Sigmoid colon (tissue), 4 donors: ENCODE results near the gene ARRDC2.

Source experiments
- CTCF ChIP-seq, 4 experiments: fragments of 450-650 bp in 3 of 4; fragments of 200-600 bp in 1 of 4; IDR thresholded peaks; one replicate each; pipeline ENCODE4 v1.5.1; 2016 to 2019; ENCODE audit warnings: antibody characterized with exemption in 4 of 4, mild to moderate bottlenecking in 3 of 4, moderate library complexity in 2 of 4
- EP300 ChIP-seq, 4 donors: sonication (generic); formaldehyde crosslinking; IDR thresholded peaks; one replicate each; pipeline ENCODE4 v1.6.1; 2017; ENCODE audit warnings: antibody characterized with exemption in 4 of 4
- POLR2A ChIP-seq, 2 donors: fragments of 450-650 bp; IDR thresholded peaks; one replicate each; pipeline ENCODE4 v1.6.1; 2016; ENCODE audit warnings: antibody characterized with exemption in 2 of 2, mild to moderate bottlenecking in 2 of 2, moderate library complexity in 2 of 2
- POLR2AphosphoS5 ChIP-seq, 4 donors: sonication (generic); formaldehyde crosslinking; IDR thresholded peaks; one replicate each; pipeline ENCODE4 v1.6.1; 2017; ENCODE audit warnings: antibody characterized with exemption in 4 of 4

DNA sequence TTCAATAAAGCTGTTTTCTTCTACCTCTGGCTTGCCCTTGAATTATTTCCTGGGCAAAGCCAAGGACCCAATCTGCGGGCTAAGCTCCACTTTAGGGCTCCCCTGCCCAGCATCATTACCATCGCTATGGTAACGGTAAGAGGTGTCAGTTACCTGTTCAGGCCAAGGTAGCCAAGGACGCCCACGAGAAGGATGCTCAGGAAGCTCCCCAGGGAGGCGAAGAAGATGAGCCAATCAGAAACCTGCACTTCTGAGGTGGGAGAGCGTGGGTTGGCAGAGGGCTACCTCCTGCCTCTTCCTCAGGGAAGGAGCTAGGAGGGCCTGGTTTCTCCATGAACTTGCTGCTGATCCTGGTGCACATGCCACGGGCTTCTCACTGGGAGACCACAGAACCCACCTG lies 54.1 kb downstream of the ARRDC2 start:
- TF ChIP-seq CTCF (IDR thresholded peaks at IDR 0.05) (no peak), POLR2AphosphoS5 (IDR thresholded peaks at IDR 0.05) (no peak), POLR2A (IDR thresholded peaks at IDR 0.05) (no peak), EP300 (IDR thresholded peaks at IDR 0.05) (no peak)
